ENCODE measurements around the gene ADAMTS2.
"Not testable (repeated sequence)": the region's sequence is repeated elsewhere in the genome, so short reads cannot be mapped to it uniquely, and the experiment has no call there.

Gene ADAMTS2

GRCh38 chr5:179218943-179219330, 126.3 kb downstream of the ADAMTS2 start:
- Histone ChIP-seq H3K9ac (ENCODE audit: low read depth, low read length) (no peak overlapping the region), H3K79me2 (ENCODE audit: insufficient read depth, low read length) (no peaks in the 10 kb centered on the region), H3K27ac (ENCODE audit: low read length) (no peak overlapping the region), H3K36me3 (ENCODE audit: insufficient read depth, low read length) (no peaks in the 10 kb centered on the region), H3K4me1 (ENCODE audit: insufficient read depth, low read length) (no peaks in the 10 kb centered on the region), H3K4me3 (ENCODE audit: low read depth in 1 of 2, low read length in 2 of 2) (no peak overlapping the region), H3K4me2 (ENCODE audit: insufficient read depth, low read length) (no peak overlapping the region), H3K27me3 (ENCODE audit: insufficient read depth, low read length, poor library complexity) (no peaks in the 10 kb centered on the region), H2AFZ (ENCODE audit: low read depth, low read length) (no peak overlapping the region), H4K20me1 (ENCODE audit: insufficient read depth, low read length) (no peaks in the 10 kb centered on the region), H3K9me3 (ENCODE audit: insufficient read depth, low read length, severe bottlenecking) (peaks cover 7% of the 10 kb centered on the region)
- DNase-seq (no peak), ATAC-seq (ENCODE audit: insufficient read depth, low read depth) (no peak)
- TF ChIP-seq EZH2 (IDR thresholded peaks at IDR 0.05; ENCODE audit: borderline replicate concordance, low read depth, low read length, severe bottlenecking) (no peak), CTCF (IDR thresholded peaks at IDR 0.05; ENCODE audit: borderline replicate concordance, extremely low read depth, low read length, poor library complexity, severe bottlenecking) (no peak)

DNA sequence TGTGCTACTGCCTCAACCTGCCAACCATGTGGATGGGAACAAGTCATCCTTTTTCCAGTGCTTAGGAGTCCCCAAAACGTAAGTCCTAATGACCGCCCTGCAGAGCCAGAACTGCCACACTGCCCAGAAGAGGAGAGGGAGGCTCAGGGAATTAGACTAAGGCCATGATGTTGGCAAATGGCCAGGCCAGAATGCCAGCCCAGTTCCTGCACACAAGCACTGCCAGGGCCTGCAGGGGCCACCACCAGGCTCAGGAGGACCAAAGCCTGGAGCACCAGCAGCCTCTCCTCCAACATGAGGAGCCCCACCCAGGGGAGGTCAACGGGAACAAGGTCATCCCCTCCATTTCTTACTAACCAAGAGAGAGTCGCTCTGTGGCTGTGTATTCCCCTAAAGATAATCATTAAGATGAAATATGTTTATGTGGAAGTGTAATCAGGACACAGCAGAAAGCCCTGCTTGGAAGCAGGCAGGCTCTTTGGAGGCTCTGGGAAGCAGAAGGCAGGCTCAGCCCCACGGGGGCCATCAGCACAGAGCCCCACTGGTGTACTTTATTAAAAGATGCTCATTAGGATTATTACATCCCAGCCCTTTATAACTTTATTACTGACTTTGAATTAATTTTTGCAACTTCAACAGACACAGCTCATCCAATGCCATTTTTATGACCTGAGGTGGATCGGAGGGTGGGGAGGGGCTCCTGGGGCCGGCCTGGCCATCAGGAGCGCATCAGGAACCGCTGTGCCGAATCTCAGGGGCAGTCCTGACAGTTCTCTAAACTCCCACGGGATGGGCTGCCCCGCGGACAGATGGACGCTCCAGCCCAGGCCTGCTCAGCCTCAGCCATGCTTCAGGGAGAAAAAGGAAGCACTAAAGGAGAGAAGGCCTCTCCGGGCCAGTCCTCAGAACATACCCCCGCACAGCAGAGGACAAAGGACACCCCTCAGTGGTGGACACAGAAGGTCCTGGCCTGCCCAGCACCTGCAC, 127.0 kb downstream of the ADAMTS2 start:
- Histone ChIP-seq H3K27me3 (ENCODE audit: insufficient read depth, low read length, poor library complexity) (no peaks in the 10 kb centered on the region), H3K79me2 (ENCODE audit: insufficient read depth, low read length) (no peaks in the 10 kb centered on the region), H2AFZ (ENCODE audit: low read depth, low read length) (no peak overlapping the region), H3K4me2 (ENCODE audit: insufficient read depth, low read length) (no peak overlapping the region), H3K4me3 (ENCODE audit: low read depth in 1 of 2, low read length in 2 of 2) (no peak overlapping the region), H3K9ac (ENCODE audit: low read depth, low read length) (no peak overlapping the region), H4K20me1 (ENCODE audit: insufficient read depth, low read length) (no peaks in the 10 kb centered on the region), H3K36me3 (ENCODE audit: insufficient read depth, low read length) (no peaks in the 10 kb centered on the region), H3K27ac (ENCODE audit: low read length) (no peak overlapping the region), H3K9me3 (ENCODE audit: insufficient read depth, low read length, severe bottlenecking) (no peaks in the 10 kb centered on the region), H3K4me1 (ENCODE audit: insufficient read depth, low read length) (no peaks in the 10 kb centered on the region)
- TF ChIP-seq EZH2 (IDR thresholded peaks at IDR 0.05; ENCODE audit: borderline replicate concordance, low read depth, low read length, severe bottlenecking) (no peak), CTCF (IDR thresholded peaks at IDR 0.05; ENCODE audit: borderline replicate concordance, extremely low read depth, low read length, poor library complexity, severe bottlenecking) (no peak)
- DNase-seq (no peak), ATAC-seq (ENCODE audit: insufficient read depth, low read depth) (no peak)

DNA sequence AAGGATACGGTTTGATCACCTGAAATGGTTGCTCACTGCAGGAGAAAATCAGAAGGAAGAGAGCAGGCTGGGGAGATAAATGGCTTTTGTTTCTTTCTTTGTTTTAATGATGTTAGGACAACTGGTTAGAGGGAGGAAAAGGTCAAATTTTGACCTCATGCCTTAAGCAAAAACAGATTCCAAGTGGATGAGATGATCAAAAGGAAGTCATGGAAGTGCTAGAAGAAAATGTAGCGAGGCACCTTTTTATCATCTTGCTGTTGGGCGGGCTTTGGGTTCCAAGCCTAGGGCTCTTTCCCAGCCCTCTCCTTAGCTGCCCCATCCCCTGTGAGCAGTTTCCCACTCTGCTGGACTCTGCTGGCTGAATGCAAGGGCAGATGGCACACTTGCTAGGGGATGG, 127.9 kb downstream of the ADAMTS2 start:
- ATAC-seq (ENCODE audit: insufficient read depth, low read depth) = no peak
- Histone ChIP-seq H3K4me2 (ENCODE audit: insufficient read depth, low read length) (no peak overlapping the region), H3K79me2 (ENCODE audit: insufficient read depth, low read length) (no peaks in the 10 kb centered on the region), H3K4me3 (ENCODE audit: low read depth in 1 of 2, low read length in 2 of 2) (no peak overlapping the region), H4K20me1 (ENCODE audit: insufficient read depth, low read length) (no peaks in the 10 kb centered on the region), H3K36me3 (ENCODE audit: insufficient read depth, low read length) (no peaks in the 10 kb centered on the region), H3K27me3 (ENCODE audit: insufficient read depth, low read length, poor library complexity) (no peaks in the 10 kb centered on the region), H3K4me1 (ENCODE audit: insufficient read depth, low read length) (no peaks in the 10 kb centered on the region), H2AFZ (ENCODE audit: low read depth, low read length) (no peak overlapping the region), H3K9ac (ENCODE audit: low read depth, low read length) (no peak overlapping the region), H3K27ac (ENCODE audit: low read length) (no peak overlapping the region), H3K9me3 (ENCODE audit: insufficient read depth, low read length, severe bottlenecking) (no peaks in the 10 kb centered on the region)
- TF ChIP-seq EZH2 (IDR thresholded peaks at IDR 0.05; ENCODE audit: borderline replicate concordance, low read depth, low read length, severe bottlenecking) (no peak), CTCF (IDR thresholded peaks at IDR 0.05; ENCODE audit: borderline replicate concordance, extremely low read depth, low read length, poor library complexity, severe bottlenecking) (no peak)
- DNase-seq = no peak

- H3K4me1 ChIP-seq (ENCODE audit: insufficient read depth, low read length); ATAC-seq (ENCODE audit: insufficient read depth, low read depth); H3K36me3 ChIP-seq (ENCODE audit: insufficient read depth, low read length); H2AFZ ChIP-seq (ENCODE audit: low read depth, low read length); H3K27ac ChIP-seq (ENCODE audit: low read length); H3K4me2 ChIP-seq (ENCODE audit: insufficient read depth, low read length); H4K20me1 ChIP-seq (ENCODE audit: insufficient read depth, low read length); H3K9ac ChIP-seq (ENCODE audit: low read depth, low read length); H3K4me3 ChIP-seq (ENCODE audit: low read depth in 1 of 2, low read length in 2 of 2); DNase-seq; H3K9me3 ChIP-seq (ENCODE audit: insufficient read depth, low read length, severe bottlenecking); H3K27me3 ChIP-seq (ENCODE audit: insufficient read depth, low read length, poor library complexity); H3K79me2 ChIP-seq (ENCODE audit: insufficient read depth, low read length): not testable (repeated sequence)
Measured at GRCh38 chr5:179216381-179216780, 128.9 kb downstream of the ADAMTS2 start.

Data from DND-41 (cell line).